ENCODE data around the gene TRAPPC12.

TRAPPC12 gene

GRCh38 chr2:3340144-3340543 lies 39.4 kb upstream of the TRAPPC12 start:
- no peak for TF ChIP-seq CTCF (IDR thresholded peaks at IDR 0.05; ENCODE audit: low read depth, low read length)
- Histone ChIP-seq H3K9me3 (no peaks in the 10 kb centered on the region), H3K36me3 (peaks cover 8% of the 10 kb centered on the region)

GRCh38 chr2:3341336-3341735 lies 38.2 kb upstream of the TRAPPC12 start:
- no peaks in the 10 kb centered on the region for H3K4me1 ChIP-seq
- no peaks in the 10 kb centered on the region; the same call in 1 of the 2 replicates for H3K36me3 ChIP-seq
- H3K9me3 ChIP-seq: no peaks in the 10 kb centered on the region
- TF ChIP-seq CTCF (IDR thresholded peaks at IDR 0.05; ENCODE audit: low read depth, low read length): no peak
- DNase-seq: no peak
- no peak overlapping the region for H3K4me3 ChIP-seq (ENCODE audit: low read depth, low read length)
- H3K27me3 ChIP-seq: no peaks in the 10 kb centered on the region

More at GRCh38 chr2:3340144-3340543, 39.4 kb upstream of the TRAPPC12 start:
- DNase-seq: no peak
- Histone ChIP-seq H3K4me1 (no peaks in the 10 kb centered on the region), H3K27me3 (no peaks in the 10 kb centered on the region), H3K4me3 (ENCODE audit: low read depth, low read length) (no peak overlapping the region)

- TF ChIP-seq CTCF (IDR thresholded peaks at IDR 0.05; ENCODE audit: low read depth, low read length): no peak
- Histone ChIP-seq H3K27me3 (no peaks in the 10 kb centered on the region), H3K4me1 (no peaks in the 10 kb centered on the region), H3K4me3 (ENCODE audit: low read depth, low read length) (no peak overlapping the region), H3K36me3 (no peaks in the 10 kb centered on the region), H3K9me3 (no peaks in the 10 kb centered on the region)
- no peak for DNase-seq
These were observed 37.2 kb upstream of the TRAPPC12 start for GRCh38 chr2:3342324-3342723.

- no peaks in the 10 kb centered on the region for H3K4me1 ChIP-seq
- H3K9me3 ChIP-seq: no peaks in the 10 kb centered on the region
- no peaks in the 10 kb centered on the region; the same call in 1 of the 2 replicates for H3K36me3 ChIP-seq
- no peak for DNase-seq
- TF ChIP-seq CTCF (IDR thresholded peaks at IDR 0.05; ENCODE audit: low read depth, low read length): no peak
- H3K4me3 ChIP-seq (ENCODE audit: low read depth, low read length): no peak overlapping the region
- H3K27me3 ChIP-seq: no peaks in the 10 kb centered on the region
These were observed 36.5 kb upstream of the TRAPPC12 start for GRCh38 chr2:3343012-3343411.

GRCh38 chr2:3344897-3345296 lies 34.6 kb upstream of the TRAPPC12 start:
- Histone ChIP-seq H3K4me1 (0 out of 2 replicates have a peak, but pooled peaks cover 4% of the 10 kb centered on the region), H3K9me3 (no peaks in the 10 kb centered on the region), H3K4me3 (ENCODE audit: low read depth, low read length) (no peak overlapping the region), H3K36me3 (no peaks in the 10 kb centered on the region; the same call in 1 of the 2 replicates), H3K27me3 (no peaks in the 10 kb centered on the region)
- no peak for TF ChIP-seq CTCF (IDR thresholded peaks at IDR 0.05; ENCODE audit: low read depth, low read length)
- no peak for DNase-seq

GRCh38 chr2:3345621-3346020 lies 33.9 kb upstream of the TRAPPC12 start:
- Histone ChIP-seq H3K4me3 (ENCODE audit: low read depth, low read length) (no peak overlapping the region), H3K27me3 (no peaks in the 10 kb centered on the region), H3K4me1 (0 out of 2 replicates have a peak, but pooled peaks cover 4% of the 10 kb centered on the region), H3K9me3 (no peaks in the 10 kb centered on the region), H3K36me3 (peaks cover 3% of the 10 kb centered on the region)
- no peak for DNase-seq
- no peak for TF ChIP-seq CTCF (IDR thresholded peaks at IDR 0.05; ENCODE audit: low read depth, low read length)
